GM04504 (cell line): ENCODE data around the gene MS4A4E.
"Not testable (repeated sequence)": the region's sequence is repeated elsewhere in the genome, so short reads cannot be mapped to it uniquely, and the experiment has no call there.

Experiments used
- DNase-seq: peaks from one replicate; pipeline ENCODE4 v3.0.0-alpha.2; 2012; ENCODE audit warnings: low read depth

MS4A4E gene

GRCh38 chr11:60221181-60221580 is 21.8 kb downstream of the MS4A4E start:
- DNase-seq: no peak

DNA sequence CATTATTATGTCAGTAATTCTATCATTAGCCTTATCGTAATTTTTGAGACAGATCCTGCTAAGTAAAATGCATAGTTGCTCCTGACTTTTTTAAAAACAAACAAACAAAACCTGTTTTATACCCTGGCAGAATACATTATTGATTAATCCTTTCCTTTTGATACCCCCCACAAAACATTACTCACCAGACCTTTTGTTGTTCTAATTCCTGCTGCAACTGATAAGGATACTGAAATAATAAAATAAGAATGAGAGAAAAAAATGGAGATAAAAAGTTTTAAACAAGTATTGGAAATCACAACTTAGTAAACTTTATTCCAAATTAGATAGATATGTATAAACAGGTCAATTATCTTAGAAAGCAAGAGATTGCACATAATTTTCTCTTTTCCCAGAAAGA is 28.6 kb downstream of the MS4A4E start:
- DNase-seq: no peak

- DNase-seq: no peak
Observed at GRCh38 chr11:60211206-60211605, 31.7 kb downstream of the MS4A4E start.

DNA sequence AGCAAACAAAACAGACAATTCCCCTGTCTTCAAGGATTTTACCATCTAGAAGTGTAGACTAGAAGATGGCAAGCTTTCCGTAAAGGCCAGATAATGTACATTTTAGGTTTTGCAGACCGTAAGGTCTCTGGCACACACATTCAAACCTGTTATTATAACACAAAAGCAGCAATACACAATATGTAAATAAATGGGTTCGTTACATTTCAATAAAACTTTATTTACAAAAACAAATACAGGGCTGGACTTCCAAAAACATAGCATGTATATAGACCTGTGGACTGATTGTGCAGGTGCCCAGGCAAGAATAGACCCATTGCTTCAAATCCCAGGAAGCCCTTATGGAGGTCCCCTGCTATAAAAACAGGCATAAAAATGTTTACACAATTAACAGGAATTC is 33.0 kb downstream of the MS4A4E start:
- no peak for DNase-seq

DNA sequence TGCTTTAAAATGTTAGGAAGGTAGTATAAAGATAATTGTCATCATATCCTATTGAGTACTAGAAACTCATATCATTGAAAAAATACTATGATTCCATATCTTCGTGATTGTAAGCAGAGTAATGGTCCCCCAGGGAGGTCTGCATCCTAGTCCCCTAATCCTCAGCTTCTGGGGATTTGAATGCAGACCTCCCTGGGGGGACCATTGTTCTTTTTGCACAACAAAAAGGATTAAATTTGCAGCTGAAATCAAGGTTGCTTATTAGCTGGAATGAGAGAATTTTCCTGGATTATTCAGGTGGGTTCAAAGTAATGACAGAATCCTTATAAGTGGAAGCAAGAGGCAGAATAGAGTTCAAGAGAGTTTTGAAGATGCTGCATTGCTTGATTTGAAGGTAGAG is 34.0 kb downstream of the MS4A4E start:
- DNase-seq: no peak

DNA sequence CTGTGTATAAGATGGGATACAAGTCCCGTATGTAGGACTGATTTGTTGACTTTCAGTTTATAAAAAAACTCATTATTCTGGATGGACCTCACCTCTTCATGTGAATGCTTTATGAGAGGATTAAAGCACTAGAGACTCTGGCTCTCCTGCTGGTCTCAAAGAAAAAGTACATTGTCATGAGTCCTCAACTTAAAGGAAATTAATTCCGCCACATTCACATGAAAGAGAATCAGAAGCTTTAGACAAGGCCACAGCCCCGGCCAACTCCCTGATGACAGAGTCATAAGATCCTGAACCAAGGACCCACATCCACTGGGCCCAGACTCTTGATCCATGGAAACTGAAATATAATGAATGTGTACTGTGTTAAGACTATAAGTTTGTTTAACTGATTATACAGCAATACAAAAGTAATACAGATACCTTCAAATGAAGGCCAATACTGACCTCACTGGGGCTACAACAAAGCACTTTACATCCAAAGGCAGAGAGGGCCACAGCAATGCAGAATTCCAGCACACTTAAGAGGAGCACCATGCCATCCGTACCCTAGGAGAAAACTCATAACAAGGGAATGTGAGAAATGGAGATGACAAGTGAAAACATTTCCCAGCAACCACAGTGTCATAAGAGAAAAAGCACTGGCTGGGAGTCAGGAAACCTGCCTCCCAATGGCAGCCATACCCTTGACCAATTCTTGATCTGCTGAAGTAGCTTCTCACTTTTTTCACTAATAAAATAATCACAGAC is 34.6 kb downstream of the MS4A4E start:
- DNase-seq: no peak

GRCh38 chr11:60206616-60207015 is 36.3 kb downstream of the MS4A4E start:
- DNase-seq: no peak

DNA sequence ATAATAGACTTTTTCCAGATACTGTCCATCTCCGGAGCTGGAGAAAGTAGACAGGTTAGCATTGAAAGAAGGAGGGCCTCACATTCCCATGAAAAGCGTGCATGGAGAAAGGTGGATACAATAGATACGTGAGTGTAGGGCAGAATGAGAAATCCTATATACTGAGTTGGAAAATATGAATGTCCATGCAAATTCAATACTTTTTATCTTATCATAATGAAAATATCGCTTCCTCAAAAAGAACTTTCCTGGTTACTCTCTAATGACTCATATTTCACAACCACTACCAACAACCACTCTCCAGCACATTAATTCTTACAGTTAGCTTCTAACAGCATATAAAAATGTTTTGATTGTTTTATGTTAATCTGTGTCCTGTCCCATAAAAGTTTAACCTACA is 38.0 kb downstream of the MS4A4E start:
- DNase-seq: no peak

- DNase-seq: not testable (repeated sequence)
Observed at GRCh38 chr11:60201334-60201733, 41.6 kb downstream of the MS4A4E start.

DNA sequence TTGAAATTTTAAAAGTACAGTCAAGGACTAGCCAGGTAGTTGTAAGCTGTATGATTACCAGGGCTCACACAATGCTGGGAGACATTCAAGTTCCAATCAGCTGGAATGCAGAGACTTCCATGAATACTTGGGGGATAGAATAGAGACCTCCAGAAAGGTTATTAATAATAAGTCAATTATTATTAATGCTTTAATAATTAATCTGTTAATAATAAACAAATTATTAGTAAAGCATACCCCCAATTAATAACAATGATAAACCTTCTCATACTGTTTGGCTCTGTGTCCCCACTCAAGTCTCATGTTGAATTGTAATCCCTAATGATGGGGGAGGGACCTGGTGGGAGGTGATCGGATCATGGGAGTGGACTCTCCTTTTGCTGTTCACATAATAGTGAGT is 45.5 kb downstream of the MS4A4E start:
- no peak for DNase-seq

DNA sequence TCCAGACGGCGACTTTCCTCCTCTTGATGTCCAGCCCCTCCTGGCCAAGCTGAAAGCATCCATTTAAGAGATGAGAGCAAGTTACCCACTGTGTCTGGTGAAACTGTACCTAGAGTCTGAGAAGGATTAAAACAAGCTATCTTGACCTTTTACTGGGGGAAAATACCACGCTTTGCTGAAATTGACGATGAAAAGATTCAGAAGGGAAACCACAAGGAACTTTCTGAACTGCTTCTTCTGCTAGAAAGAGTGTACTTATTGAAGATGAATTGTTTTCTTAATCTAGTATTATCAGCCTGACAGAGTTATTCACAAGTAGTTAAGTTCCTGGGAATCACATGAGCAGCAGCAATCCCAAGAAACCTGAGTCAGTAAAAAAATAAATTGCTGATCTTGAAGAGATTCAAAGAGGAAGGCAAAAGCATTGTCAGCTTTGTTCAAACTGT is 47.0 kb downstream of the MS4A4E start:
- DNase-seq: no peak

- DNase-seq: no peak
Observed at GRCh38 chr11:60194511-60194910, 48.4 kb downstream of the MS4A4E start.

DNA sequence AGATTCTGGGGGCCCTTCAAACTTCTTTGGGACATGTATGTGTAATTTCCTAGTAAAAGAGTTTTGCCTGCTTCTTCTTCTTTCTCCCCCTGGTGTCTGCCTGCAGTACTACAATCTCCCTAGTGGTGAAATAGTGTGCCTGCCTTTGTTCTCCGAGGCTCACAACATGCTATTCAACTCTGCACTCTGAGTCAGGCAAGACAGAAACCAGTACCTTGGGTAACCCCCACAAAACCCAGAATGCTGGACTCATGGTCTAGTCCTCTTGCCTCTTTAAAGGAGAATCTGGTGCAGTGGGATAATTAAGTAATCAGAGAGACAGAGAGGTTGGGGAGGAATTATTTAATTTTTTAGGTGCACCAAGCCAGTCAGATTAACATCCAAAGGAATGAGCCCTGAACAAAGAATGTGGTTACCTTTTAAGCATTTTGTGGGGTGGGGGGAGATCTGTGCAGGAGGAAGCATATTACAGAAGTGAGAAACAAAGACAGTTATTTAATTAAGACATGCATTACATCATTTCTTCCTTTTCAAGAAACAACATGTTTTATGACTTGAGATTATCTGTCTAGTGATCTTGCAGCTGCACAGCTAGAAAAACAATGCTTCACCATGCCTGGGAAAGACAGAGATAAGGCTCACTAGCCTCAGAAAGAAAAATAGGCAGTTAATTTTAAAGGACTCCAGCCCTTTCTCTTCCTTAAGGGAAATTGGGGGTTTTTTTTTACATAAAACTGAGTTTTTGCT is 49.1 kb downstream of the MS4A4E start:
- peak; percentile 17 for DNase-seq

DNA sequence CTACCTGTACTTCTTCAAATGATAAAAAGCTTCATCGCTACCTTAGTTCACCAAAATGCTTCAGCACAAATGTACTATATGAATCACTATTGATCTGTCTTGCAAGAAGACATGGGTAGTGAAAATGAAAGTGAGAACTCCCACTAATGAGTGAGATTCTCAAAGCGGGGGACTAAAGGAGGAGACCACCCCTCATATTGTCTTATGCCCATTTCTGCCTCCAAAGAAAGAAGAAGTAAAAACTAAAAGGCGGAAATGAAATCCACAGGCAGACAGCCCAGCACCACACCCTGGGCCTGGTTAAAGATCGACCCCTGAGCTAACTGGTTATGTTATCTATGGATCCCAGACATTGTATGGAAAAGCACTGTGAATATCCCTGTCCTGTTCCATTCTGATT is 50.4 kb downstream of the MS4A4E start:
- not testable (repeated sequence) for DNase-seq

DNA sequence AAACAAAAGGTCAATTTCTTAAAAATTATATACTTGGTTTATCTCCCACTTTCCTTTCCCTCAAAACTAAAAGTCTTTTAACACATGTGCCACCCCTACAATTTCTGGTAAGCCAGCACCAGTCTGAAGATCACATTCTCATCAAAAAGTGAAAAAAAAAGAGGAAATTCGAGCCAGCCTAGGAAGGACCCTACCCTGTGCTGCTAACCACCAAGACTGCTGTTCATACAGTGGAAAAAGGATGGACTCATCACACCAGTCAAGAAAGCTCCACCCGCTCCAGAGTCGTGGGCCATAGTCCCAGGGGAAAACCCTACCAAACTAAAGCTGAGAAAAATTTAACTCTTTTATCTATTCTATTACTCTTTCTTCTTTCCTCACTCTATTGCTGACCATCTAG is 54.5 kb downstream of the MS4A4E start:
- not testable (repeated sequence) for DNase-seq

- DNase-seq: not testable (repeated sequence)
Observed at GRCh38 chr11:60186128-60186527, 56.8 kb downstream of the MS4A4E start.

- DNase-seq: not testable (repeated sequence)
Observed at GRCh38 chr11:60185512-60185827, 57.5 kb downstream of the MS4A4E start.

DNA sequence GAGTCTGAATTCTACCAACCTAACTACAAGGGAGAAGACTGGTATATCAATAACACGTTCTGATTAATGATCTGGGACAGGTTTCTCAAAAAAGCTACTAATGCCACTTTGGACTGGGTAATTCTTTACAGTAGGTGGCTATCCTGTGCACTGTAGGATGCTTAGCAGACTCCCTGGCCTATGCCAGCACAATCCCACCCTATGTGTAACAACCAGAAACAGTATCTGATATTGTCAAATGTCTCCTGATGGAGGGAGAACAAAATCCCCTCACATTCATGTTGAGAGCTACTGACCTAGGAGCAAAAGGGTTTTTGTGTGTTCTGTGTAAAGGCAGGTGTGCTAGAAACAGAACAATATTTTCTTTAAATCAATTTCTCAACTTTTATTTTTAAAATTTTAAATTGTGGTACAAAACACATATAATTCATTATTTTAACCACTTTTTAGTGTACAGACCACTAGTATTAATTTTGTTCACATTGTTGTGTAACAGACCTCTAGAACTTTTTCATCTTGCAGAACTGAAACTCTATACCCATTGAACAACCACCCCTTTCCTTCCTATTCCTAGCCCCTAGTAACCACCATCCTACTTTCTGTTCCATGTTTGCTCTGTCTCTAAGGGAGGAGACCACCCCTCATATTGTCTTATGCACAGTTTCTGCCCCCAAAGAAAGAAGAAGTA is 58.0 kb downstream of the MS4A4E start:
- DNase-seq: no peak

- DNase-seq: no peak
Observed at GRCh38 chr11:60183591-60184205, 59.2 kb downstream of the MS4A4E start.

DNA sequence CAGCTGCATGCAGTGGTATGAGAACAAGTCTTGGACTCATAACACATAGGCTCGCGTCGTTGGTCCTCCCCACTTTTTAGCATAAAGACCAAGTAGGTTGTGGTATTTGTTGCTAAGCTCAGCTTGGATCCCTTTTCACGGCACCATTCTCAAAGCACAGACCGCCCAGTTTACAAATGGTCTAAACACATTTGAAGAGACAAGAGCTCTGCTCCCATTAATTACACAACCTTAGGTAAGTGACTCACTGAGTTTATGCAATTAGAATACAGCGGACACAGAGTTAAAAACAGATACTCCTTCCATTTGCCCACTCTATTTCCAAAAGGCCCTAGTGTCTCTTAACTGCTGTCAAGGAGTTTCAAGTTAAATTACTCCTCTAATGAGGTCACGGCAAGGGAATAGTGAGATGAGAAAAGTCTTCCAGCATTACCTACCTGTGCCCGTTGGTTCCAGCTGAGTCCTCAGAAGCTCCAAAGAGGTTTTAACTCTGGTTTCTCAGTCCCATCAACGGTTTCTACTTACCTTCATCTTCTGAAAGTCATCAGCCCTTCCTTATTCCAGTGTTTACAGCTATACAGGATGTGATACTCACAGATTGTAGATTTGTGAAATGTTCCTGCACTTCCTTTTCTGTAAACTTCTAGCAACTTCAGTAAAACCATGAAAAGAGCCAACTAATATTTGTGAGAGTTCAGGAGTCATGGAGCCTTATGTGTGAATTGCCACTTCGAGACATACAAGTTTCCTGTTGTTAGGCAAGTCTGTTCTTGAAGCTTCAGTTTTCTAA is 60.2 kb downstream of the MS4A4E start, which contains the start of gene MS4A6A:
MS4A6A (minus strand) TSS at position 543 of the 790 bp plus-strand sequence. CDS start 1,356 bp downstream, outside the sequence.
- DNase-seq: no peak

DNA sequence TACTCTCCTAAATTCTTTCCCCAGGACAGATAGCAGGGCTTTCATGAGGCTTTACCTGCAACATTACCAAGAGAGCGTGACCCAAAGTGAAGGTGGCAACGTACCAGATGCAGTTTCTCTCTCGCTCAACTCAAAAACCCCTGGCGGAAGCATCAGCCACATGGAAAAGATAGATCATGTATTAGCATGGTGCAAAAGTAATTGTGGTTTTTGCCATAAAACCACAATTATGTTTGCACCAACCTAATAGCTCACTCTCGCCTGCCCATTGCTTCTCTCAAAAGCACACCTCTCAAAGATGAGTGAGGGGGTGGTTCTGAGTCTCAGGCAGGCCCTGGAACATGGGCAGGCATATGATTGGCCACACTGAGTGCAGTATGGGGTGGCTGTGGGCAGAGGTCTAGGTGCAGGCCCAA is 67.1 kb downstream of the MS4A4E start:
- DNase-seq: no peak

GRCh38 chr11:60172011-60172410 is 70.9 kb downstream of the MS4A4E start:
- DNase-seq: no peak
